WTC11 (cell line): ENCODE measurements around the gene FRMD8. TPM values are rescaled to one million over a fixed set of nuclear protein-coding genes. Genes with fewer than 3 reads are reported as not detected.

ENCODE experiments used
- ATAC-seq: fragments of 200-7000 bp; cut with Tn5 transposase; 2 replicates; pipeline ENCODE4 v1.10.0; 2021; ENCODE audit warnings: mild to moderate bottlenecking, moderate library complexity
- CTCF ChIA-PET: fragments of 300-600 bp; sonication (Branson Sonifier 250); formaldehyde crosslinking; loops from one replicate; lab custom pipeline; 2021; ENCODE audit warnings: antibody characterized with exemption; lab: Charles Lee
- POLR2A ChIA-PET: fragments of 350-600 bp; sonication (Branson Sonifier 250); formaldehyde crosslinking; loops from one replicate; lab custom pipeline; 2021; ENCODE audit warnings: antibody characterized with exemption; lab: Charles Lee
- DNase-seq: peaks from one replicate; pipeline ENCODE4 v3.0.0; 2021; ENCODE audit warnings: low spot score
- H3K27ac Mint-ChIP-seq: 2 replicates; pipeline ENCODE4 v1.8.0; 2021; ENCODE audit warnings: mixed read lengths
- H3K27me3 Mint-ChIP-seq: 2 replicates; pipeline ENCODE4 v1.8.0; 2021; ENCODE audit warnings: low read depth, mild to moderate bottlenecking, moderate library complexity, mixed read lengths
- H3K36me3 Mint-ChIP-seq: 2 replicates; pipeline ENCODE4 v1.8.0; 2021; ENCODE audit warnings: mixed read lengths
- H3K4me1 Mint-ChIP-seq: 2 replicates; pipeline ENCODE4 v1.8.0; 2022; ENCODE audit warnings: mixed read lengths
- H3K4me3 Mint-ChIP-seq: 2 replicates; pipeline ENCODE4 v1.8.0; 2021; ENCODE audit warnings: mild to moderate bottlenecking, moderate library complexity, mixed read lengths
- H3K9me3 Mint-ChIP-seq: 2 replicates; pipeline ENCODE4 v1.8.0; 2021; ENCODE audit warnings: mixed read lengths
- FOXP1 ChIP-seq: sonication (generic); formaldehyde crosslinking; IDR thresholded peaks from 2 replicates; pipeline ENCODE4 v1.8.0; 2022; ENCODE audit warnings: missing genetic modification reagents, mild to moderate bottlenecking, moderate library complexity, borderline replicate concordance
- GABPB1 ChIP-seq: sonication (generic); formaldehyde crosslinking; IDR thresholded peaks from 2 replicates; pipeline ENCODE4 v1.8.1; 2023; ENCODE audit warnings: mild to moderate bottlenecking, missing genetic modification reagents
- IRF2 ChIP-seq: sonication (generic); formaldehyde crosslinking; IDR thresholded peaks from 2 replicates; pipeline ENCODE4 v1.8.0; 2022; ENCODE audit warnings: low read depth, missing genetic modification reagents, borderline replicate concordance
- MYBL2 ChIP-seq: sonication (generic); formaldehyde crosslinking; IDR thresholded peaks from 2 replicates; pipeline ENCODE4 v1.8.1; 2023; ENCODE audit warnings: mild to moderate bottlenecking, moderate library complexity, missing genetic modification reagents
- NFE2L1 ChIP-seq: sonication (generic); formaldehyde crosslinking; IDR thresholded peaks from 2 replicates; pipeline ENCODE4 v1.8.1; 2023; ENCODE audit warnings: missing genetic modification reagents
- SOX15 ChIP-seq: fragments of 250-450 bp; sonication (Bioruptor Pico); IDR thresholded peaks from 2 replicates; pipeline ENCODE4 v1.9.0; 2021; ENCODE audit warnings: mild to moderate bottlenecking
- ZBTB21 ChIP-seq: sonication (generic); formaldehyde crosslinking; IDR thresholded peaks from 2 replicates; pipeline ENCODE4 v1.8.1; 2023; ENCODE audit warnings: mild to moderate bottlenecking, missing genetic modification reagents, borderline replicate concordance
- ZNF232 ChIP-seq: sonication (generic); formaldehyde crosslinking; IDR thresholded peaks from 2 replicates; pipeline ENCODE4 v1.8.0; 2022; ENCODE audit warnings: mild to moderate bottlenecking, missing genetic modification reagents
- ZNF263 ChIP-seq: sonication (generic); formaldehyde crosslinking; IDR thresholded peaks from 2 replicates; pipeline ENCODE4 v1.8.1; 2022; ENCODE audit warnings: low read depth, mild to moderate bottlenecking, moderate library complexity, missing genetic modification reagents
- ZNF416 ChIP-seq: fragments of 250-450 bp; sonication (Bioruptor Pico); IDR thresholded peaks from 2 replicates; pipeline ENCODE4 v1.9.0; 2021; ENCODE audit warnings: mild to moderate bottlenecking, inconsistent platforms
- ZNF671 ChIP-seq: fragments of 250-450 bp; sonication (Bioruptor Pico); IDR thresholded peaks from 2 replicates; pipeline ENCODE4 v1.8.0; 2021; ENCODE audit warnings: mild to moderate bottlenecking
- total RNA-seq: library from RNA; stranded (reverse); gene quantifications from 3 replicates; pipeline ENCODE4 v1.2.3, GENCODE V29; 2021
- TF ChIP-seq, protein P1 (sequence below): sonication (generic); formaldehyde crosslinking; IDR thresholded peaks from 2 replicates; pipeline ENCODE4 v1.8.1; 2023; ENCODE audit warnings: mild to moderate bottlenecking, missing genetic modification reagents
- TF ChIP-seq, protein P2 (sequence below): sonication (generic); formaldehyde crosslinking; IDR thresholded peaks from 2 replicates; pipeline ENCODE4 v1.8.0; 2023; ENCODE audit warnings: missing genetic modification reagents, mild to moderate bottlenecking, borderline replicate concordance
- TF ChIP-seq, protein P3 (sequence below): sonication (generic); formaldehyde crosslinking; IDR thresholded peaks from 2 replicates; pipeline ENCODE4 v1.8.0; 2022; ENCODE audit warnings: missing genetic modification reagents
- TF ChIP-seq, protein P4 (sequence below): fragments of 250-450 bp; sonication (Bioruptor Pico); IDR thresholded peaks from 2 replicates; pipeline ENCODE4 v1.8.0; 2021; ENCODE audit warnings: mild to moderate bottlenecking

FRMD8 gene
- total RNA-seq, 1 experiment from 2014 or later = 23.7 TPM

DNA sequence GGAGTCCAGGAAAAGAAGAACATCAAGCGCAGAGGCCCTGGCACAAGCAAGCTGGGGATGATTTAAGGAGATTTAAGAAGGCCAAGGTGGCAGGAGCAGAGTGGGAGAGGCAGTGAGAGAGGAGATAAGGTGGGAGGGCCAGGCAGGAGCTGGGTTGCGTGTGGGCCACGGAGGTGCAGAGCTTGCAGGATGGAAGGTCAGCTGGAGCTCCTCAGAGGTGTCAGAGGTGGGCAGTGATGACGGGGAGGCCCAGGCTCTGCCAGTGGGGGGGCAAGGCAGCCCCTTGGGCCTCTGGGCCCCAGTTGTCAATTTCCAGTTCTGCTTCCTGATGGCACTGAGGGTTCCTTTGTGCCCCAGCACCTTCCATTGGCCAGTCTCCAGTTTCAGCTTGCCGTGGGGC lies 6.5 kb downstream of the FRMD8 start (continued):
- TF ChIP-seq, protein P1, sequence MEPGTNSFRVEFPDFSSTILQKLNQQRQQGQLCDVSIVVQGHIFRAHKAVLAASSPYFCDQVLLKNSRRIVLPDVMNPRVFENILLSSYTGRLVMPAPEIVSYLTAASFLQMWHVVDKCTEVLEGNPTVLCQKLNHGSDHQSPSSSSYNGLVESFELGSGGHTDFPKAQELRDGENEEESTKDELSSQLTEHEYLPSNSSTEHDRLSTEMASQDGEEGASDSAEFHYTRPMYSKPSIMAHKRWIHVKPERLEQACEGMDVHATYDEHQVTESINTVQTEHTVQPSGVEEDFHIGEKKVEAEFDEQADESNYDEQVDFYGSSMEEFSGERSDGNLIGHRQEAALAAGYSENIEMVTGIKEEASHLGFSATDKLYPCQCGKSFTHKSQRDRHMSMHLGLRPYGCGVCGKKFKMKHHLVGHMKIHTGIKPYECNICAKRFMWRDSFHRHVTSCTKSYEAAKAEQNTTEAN (CRISPR knock-in tag) = no peak
- TF ChIP-seq, protein P2, sequence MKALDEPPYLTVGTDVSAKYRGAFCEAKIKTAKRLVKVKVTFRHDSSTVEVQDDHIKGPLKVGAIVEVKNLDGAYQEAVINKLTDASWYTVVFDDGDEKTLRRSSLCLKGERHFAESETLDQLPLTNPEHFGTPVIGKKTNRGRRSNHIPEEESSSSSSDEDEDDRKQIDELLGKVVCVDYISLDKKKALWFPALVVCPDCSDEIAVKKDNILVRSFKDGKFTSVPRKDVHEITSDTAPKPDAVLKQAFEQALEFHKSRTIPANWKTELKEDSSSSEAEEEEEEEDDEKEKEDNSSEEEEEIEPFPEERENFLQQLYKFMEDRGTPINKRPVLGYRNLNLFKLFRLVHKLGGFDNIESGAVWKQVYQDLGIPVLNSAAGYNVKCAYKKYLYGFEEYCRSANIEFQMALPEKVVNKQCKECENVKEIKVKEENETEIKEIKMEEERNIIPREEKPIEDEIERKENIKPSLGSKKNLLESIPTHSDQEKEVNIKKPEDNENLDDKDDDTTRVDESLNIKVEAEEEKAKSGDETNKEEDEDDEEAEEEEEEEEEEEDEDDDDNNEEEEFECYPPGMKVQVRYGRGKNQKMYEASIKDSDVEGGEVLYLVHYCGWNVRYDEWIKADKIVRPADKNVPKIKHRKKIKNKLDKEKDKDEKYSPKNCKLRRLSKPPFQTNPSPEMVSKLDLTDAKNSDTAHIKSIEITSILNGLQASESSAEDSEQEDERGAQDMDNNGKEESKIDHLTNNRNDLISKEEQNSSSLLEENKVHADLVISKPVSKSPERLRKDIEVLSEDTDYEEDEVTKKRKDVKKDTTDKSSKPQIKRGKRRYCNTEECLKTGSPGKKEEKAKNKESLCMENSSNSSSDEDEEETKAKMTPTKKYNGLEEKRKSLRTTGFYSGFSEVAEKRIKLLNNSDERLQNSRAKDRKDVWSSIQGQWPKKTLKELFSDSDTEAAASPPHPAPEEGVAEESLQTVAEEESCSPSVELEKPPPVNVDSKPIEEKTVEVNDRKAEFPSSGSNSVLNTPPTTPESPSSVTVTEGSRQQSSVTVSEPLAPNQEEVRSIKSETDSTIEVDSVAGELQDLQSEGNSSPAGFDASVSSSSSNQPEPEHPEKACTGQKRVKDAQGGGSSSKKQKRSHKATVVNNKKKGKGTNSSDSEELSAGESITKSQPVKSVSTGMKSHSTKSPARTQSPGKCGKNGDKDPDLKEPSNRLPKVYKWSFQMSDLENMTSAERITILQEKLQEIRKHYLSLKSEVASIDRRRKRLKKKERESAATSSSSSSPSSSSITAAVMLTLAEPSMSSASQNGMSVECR (CRISPR knock-in tag) = no peak
- no peak for TF ChIP-seq MYBL2 (CRISPR knock-in tag)
- no peak for TF ChIP-seq ZBTB21 (CRISPR knock-in tag)
- TF ChIP-seq ZNF263 (CRISPR knock-in tag) = no peak

DNA sequence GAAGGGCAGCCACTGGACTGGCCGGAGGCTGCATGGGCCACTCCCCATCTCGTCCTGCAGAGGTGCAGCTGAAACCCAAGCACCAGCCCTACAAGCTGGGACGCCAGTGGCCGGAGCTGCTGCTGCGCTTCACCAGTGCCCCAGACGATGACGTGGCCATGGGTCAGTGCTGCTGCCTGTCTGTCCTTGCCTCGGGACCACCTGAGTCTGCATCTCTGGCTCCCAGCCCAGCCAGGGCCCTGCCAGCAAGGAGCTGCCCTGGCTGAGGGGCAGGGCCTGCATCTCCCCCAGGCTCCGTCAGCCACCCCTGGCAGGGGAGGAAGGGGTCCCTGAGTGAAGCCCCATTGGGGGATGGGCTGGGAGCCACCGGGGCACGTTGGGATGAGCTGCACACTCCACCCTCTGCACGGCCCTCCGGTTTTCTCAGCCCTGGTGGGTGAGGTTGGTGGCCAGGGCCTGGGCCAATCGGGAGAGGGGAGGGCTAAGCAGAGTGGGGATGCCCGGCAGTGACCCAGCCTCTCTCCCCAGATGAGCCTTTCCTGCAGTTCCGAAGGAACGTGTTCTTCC lies 7.2 kb downstream of the FRMD8 start:
- no peaks in the 10 kb centered on the region for H3K27me3 Mint-ChIP-seq
- no peak for ATAC-seq
- no peak overlapping the region for H3K27ac Mint-ChIP-seq
- H3K36me3 Mint-ChIP-seq = peaks cover 6% of the 10 kb centered on the region
- ChIA-PET POLR2A (interaction anchor here (0.6 kb wide), 1 partner anchor 1055 kb away, joined by 5 read pairs; no protein-coding TSS in a partner anchor), CTCF (interaction anchor here (1.0 to 1.5 kb wide), 2 partner anchors 23 to 167 kb away, joined by 3 to 4 read pairs; no protein-coding TSS in a partner anchor)
- peaks cover 14% of the 10 kb centered on the region for H3K4me1 Mint-ChIP-seq
- no peak for DNase-seq
- H3K4me3 Mint-ChIP-seq = no peak overlapping the region
- H3K9me3 Mint-ChIP-seq = no peaks in the 10 kb centered on the region
- TF ChIP-seq ZNF671 (CRISPR knock-in tag) (no peak), ZNF232 (no peak), SOX15 (CRISPR knock-in tag) (no peak), FOXP1 (no peak), IRF2 (no peak), ZNF416 (CRISPR knock-in tag) (no peak), GABPB1 (CRISPR knock-in tag) (no peak), NFE2L1 (CRISPR knock-in tag) (no peak)
- TF ChIP-seq, protein P3, sequence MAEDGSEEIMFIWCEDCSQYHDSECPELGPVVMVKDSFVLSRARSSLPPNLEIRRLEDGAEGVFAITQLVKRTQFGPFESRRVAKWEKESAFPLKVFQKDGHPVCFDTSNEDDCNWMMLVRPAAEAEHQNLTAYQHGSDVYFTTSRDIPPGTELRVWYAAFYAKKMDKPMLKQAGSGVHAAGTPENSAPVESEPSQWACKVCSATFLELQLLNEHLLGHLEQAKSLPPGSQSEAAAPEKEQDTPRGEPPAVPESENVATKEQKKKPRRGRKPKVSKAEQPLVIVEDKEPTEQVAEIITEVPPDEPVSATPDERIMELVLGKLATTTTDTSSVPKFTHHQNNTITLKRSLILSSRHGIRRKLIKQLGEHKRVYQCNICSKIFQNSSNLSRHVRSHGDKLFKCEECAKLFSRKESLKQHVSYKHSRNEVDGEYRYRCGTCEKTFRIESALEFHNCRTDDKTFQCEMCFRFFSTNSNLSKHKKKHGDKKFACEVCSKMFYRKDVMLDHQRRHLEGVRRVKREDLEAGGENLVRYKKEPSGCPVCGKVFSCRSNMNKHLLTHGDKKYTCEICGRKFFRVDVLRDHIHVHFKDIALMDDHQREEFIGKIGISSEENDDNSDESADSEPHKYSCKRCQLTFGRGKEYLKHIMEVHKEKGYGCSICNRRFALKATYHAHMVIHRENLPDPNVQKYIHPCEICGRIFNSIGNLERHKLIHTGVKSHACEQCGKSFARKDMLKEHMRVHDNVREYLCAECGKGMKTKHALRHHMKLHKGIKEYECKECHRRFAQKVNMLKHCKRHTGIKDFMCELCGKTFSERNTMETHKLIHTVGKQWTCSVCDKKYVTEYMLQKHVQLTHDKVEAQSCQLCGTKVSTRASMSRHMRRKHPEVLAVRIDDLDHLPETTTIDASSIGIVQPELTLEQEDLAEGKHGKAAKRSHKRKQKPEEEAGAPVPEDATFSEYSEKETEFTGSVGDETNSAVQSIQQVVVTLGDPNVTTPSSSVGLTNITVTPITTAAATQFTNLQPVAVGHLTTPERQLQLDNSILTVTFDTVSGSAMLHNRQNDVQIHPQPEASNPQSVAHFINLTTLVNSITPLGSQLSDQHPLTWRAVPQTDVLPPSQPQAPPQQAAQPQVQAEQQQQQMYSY (CRISPR knock-in tag) = no peak
- TF ChIP-seq, protein P4, sequence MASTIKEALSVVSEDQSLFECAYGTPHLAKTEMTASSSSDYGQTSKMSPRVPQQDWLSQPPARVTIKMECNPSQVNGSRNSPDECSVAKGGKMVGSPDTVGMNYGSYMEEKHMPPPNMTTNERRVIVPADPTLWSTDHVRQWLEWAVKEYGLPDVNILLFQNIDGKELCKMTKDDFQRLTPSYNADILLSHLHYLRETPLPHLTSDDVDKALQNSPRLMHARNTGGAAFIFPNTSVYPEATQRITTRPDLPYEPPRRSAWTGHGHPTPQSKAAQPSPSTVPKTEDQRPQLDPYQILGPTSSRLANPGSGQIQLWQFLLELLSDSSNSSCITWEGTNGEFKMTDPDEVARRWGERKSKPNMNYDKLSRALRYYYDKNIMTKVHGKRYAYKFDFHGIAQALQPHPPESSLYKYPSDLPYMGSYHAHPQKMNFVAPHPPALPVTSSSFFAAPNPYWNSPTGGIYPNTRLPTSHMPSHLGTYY (CRISPR knock-in tag) = no peak
- TF ChIP-seq, all 79 proteins: peak for 0
